Common myeloid progenitor, CD34-positive (primary cell): Measurements from ENCODE around the gene ZNF619.

Experiments used
- CTCF ChIA-PET: fragments of 350-600 bp; sonication (Branson Sonifier 250); formaldehyde crosslinking; loops from one replicate; lab custom pipeline; 2021; ENCODE audit warnings: antibody characterized with exemption; lab: Charles Lee
- POLR2A ChIA-PET: fragments of 350-600 bp; sonication (Branson Sonifier 250); formaldehyde crosslinking; loops from one replicate; lab custom pipeline; 2021; ENCODE audit warnings: antibody characterized with exemption; lab: Charles Lee
- DNase-seq, 3 donors: peaks; one replicate each; pipeline versions ENCODE4 v3.0.0 to v3.0.0-alpha.2; 2013
- H3K27ac ChIP-seq, 2 experiments: 1 replicate in 1 of 2; 2 replicates in 1 of 2; pipeline ENCODE4 v1.7.0; 2013; ENCODE audit warnings: inconsistent platforms in 2 of 2, low read length in 2 of 2, mild to moderate bottlenecking in 2 of 2, low read depth in 1 of 2, moderate library complexity in 1 of 2; ENCODE audit not compliant: severe bottlenecking in 2 of 2, insufficient read depth in 1 of 2, poor library complexity in 1 of 2
- H3K27me3 ChIP-seq, 5 experiments: replicated peaks in 2 of 5; 1 replicate in 3 of 5; 2 replicates in 2 of 5; pipeline versions ENCODE4 v1.6.1 to v1.7.0; 2013; ENCODE audit warnings: low read length in 4 of 5, mild to moderate bottlenecking in 2 of 5, moderate library complexity in 2 of 5, inconsistent platforms in 1 of 5; ENCODE audit not compliant: insufficient read depth in 5 of 5, control insufficient read depth in 4 of 5
- H3K36me3 ChIP-seq, 4 experiments: 1 replicate in 2 of 4; 2 replicates in 2 of 4; pipeline versions ENCODE4 v1.6.1 to v1.7.0; 2013; ENCODE audit warnings: low read length in 3 of 4, control low read depth in 1 of 4, mild to moderate bottlenecking in 1 of 4; ENCODE audit not compliant: control insufficient read depth in 4 of 4, insufficient read depth in 4 of 4
- H3K4me1 ChIP-seq, 4 experiments: 1 replicate in 3 of 4; 2 replicates in 1 of 4; pipeline versions ENCODE4 v1.6.1 to v1.7.1; 2013; ENCODE audit warnings: low read length in 3 of 4, mild to moderate bottlenecking in 3 of 4, control low read depth in 1 of 4, inconsistent platforms in 1 of 4, moderate library complexity in 1 of 4; ENCODE audit not compliant: control insufficient read depth in 4 of 4, insufficient read depth in 4 of 4; ENCODE audit errors: control extremely low read depth in 1 of 4
- H3K4me3 ChIP-seq, 7 experiments: 1 replicate in 4 of 7; 2 replicates in 3 of 7; pipeline versions ENCODE4 v1.5.1 to v1.7.0; 2013; ENCODE audit warnings: mild to moderate bottlenecking in 7 of 7, low read length in 6 of 7, moderate library complexity in 6 of 7, inconsistent platforms in 2 of 7, low read depth in 2 of 7, control low read depth in 1 of 7; ENCODE audit not compliant: insufficient read depth in 4 of 7, control insufficient read depth in 1 of 7; ENCODE audit errors: extremely low read depth in 1 of 7
- H3K9me3 ChIP-seq, 5 experiments: 1 replicate in 4 of 5; 2 replicates in 1 of 5; pipeline versions ENCODE4 v1.6.1 to v1.7.1; 2013; ENCODE audit warnings: low read length in 4 of 5, mild to moderate bottlenecking in 2 of 5, inconsistent platforms in 1 of 5, low read depth in 1 of 5, moderate library complexity in 1 of 5; ENCODE audit not compliant: control insufficient read depth in 4 of 5, insufficient read depth in 2 of 5; ENCODE audit errors: control extremely low read depth in 1 of 5
- WGBS: methylation state at CpG from one replicate; pipeline ENCODE4 v1.1.5; 2013; ENCODE audit not compliant: insufficient coverage; 5-methylcytosine and 5-hydroxymethylcytosine counted together

ZNF619 gene

DNA sequence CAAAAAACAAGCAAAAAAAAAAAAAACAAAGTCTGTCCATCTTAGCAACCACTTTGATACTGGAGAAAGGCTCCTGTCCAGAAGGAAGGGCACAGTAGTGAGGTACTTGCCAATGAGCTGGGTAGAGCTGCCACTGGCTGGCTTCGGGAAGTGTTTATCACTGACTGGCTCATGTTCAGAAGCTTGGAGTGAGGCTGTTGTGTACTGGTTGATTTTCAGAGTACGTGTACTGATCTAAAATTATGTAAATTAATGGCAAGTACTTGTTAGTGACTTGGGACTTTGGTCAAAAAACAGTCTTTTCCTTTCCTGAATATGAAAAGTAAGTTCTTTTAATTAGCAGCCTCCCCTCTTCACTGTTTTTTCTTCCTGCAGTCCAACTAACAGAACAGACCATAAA is 46.9 kb downstream of the ZNF619 start:
- Histone ChIP-seq H3K36me3 (peaks cover 3 to 12% (median 6%) of the 10 kb centered on the region in 4 experiments), H3K4me1 (peaks cover 3 to 18% (median 13%) of the 10 kb centered on the region in 4 experiments), H3K9me3 (no peaks in the 10 kb centered on the region), H3K4me3 (no peak overlapping the region), H3K27me3 (no peaks in the 10 kb centered on the region), H3K27ac (peak overlapping the region in 1 of 2 experiments; percentile 93)
- POLR2A ChIA-PET, result interaction anchor here (0.6 to 0.7 kb wide), 2 partner anchors 45 to 71 kb away, joined by 3 read pairs; no protein-coding TSS in a partner anchor
- WGBS, result 100% methylated on average over 1 of the region's 2 CpGs
- DNase-seq, result peak in 1 of 3 donors; percentile 6
- CTCF ChIA-PET, result interaction anchor here (0.6 to 1.9 kb wide), 4 partner anchors 9 to 30 kb away, joined by 3 to 13 read pairs (median 3); partner anchors contain the start of gene ZNF620

DNA sequence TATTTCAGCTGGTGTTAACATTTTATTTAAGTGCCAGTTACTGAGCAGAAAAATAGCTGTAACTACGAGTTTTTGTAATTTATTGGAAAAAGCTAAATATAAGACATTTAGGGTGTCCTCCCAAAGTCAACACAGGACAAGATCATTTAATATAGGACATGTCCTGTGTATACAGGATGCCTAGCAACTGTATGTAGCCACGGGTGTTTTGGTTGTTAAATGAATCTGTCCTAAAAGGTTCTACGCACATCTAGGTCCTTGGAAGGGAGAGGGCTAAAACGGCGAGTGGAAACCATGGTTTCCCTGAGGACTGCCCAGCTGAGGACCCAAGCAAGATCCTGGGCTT is 47.3 kb downstream of the ZNF619 start:
- H3K27me3 ChIP-seq, result no peaks in the 10 kb centered on the region
- peak overlapping the region in 1 of 2 experiments; percentile 93 for H3K27ac ChIP-seq
- H3K9me3 ChIP-seq, result no peaks in the 10 kb centered on the region
- no peak for DNase-seq
- ChIA-PET POLR2A (interaction anchor here (0.6 to 0.7 kb wide), 3 partner anchors 45 to 550 kb away, joined by 3 read pairs; no protein-coding TSS in a partner anchor), CTCF (interaction anchor here (0.6 to 1.9 kb wide), 5 partner anchors 10 to 74 kb away, joined by 3 to 13 read pairs (median 3); partner anchors contain the start of gene ZNF620)
- H3K36me3 ChIP-seq, result peaks cover 3 to 16% (median 10%) of the 10 kb centered on the region in 4 experiments
- peaks cover 3 to 18% (median 13%) of the 10 kb centered on the region in 4 experiments for H3K4me1 ChIP-seq
- WGBS, result 14% methylated on average over 3 of the region's 5 CpGs
- peak overlapping the region; percentile 56 to 97 (median 90) for H3K4me3 ChIP-seq

DNA sequence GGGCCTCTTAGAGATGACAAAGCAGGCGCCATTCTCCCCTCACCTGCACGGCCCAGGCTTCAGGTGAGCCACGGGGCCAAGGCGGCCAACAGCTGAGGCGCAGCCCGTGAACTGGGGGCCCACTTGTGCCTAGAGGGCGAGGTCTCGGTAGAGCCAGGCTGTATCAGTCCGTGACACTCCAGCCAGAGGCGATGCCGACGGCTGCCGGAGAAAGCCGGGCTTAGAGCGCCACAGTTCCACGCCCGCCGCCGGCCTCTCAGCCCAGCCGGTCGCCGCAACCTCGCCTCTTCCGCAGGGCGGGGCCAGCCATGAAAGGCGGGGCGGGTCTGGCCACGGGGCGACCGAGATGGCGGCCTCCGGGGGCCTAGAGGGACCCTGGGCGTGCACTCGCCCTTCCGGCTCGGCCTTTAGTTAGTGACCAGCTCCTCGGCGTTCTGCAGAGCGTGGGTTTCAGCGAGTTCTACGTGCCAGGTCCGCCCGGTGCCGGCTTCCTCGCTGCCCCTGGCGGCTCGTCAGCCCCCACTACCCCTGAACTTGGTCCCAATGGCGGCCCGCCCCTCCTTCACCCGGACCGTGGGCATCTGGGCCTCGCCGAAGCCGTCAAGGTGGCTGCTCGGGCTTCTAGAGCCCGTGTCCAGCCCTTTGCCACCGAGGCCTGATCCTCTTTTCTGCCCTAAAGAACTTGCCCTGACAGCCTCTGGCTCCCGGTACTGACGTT is 47.8 kb downstream of the ZNF619 start, which contains the start of gene ZNF621:
ZNF621 (plus strand) TSS at position 393 of the 718 bp plus-strand sequence. CDS start 881 bp downstream, outside the sequence.
- H3K4me3 ChIP-seq, result peak within 1 kb of the TSS; percentile 56 to 97 (median 90)
- peak; percentile 79 to 89 (median 83) for DNase-seq
- H3K4me1 ChIP-seq, result peaks cover 3 to 18% (median 13%) of the 10 kb centered on the region in 4 experiments
- no peaks in the 10 kb centered on the region for H3K9me3 ChIP-seq
- CTCF ChIA-PET, result interaction anchor here (0.6 to 1.9 kb wide), 5 partner anchors 10 to 74 kb away, joined by 3 to 13 read pairs (median 3); partner anchors contain the start of gene ZNF620
- H3K27me3 ChIP-seq, result no peaks in the 10 kb centered on the region
- WGBS, result 1% methylated on average over 59 of the region's 59 CpGs
- H3K36me3 ChIP-seq, result peaks cover 3 to 22% (median 15%) of the 10 kb centered on the region in 4 experiments
- H3K27ac ChIP-seq, result peak within 1 kb of the TSS; percentile 85 to 93
- POLR2A ChIA-PET, result interaction anchor here (0.6 kb wide), 2 partner anchors 44 to 550 kb away, joined by 3 read pairs; no protein-coding TSS in a partner anchor

DNA sequence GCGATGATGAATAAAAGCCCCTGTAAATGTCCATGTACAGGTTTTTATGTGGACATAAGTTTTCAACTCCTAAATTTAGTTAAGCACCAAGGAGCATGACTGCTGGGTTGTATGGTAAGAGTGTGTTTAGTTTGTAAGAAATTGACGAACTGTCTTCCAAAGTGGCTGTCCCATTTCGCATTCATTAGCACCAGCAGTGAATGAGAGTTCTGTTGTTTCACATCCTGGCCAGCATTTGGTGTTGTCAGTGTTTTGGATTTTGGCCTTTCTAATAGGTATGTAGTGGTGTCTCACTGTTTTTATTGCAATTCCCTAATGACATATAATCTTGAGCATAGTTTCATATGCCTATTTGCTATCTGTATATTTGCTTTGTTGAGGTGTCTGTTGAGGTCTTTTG is 51.5 kb downstream of the ZNF619 start:
- CTCF ChIA-PET, result no interaction called here
- POLR2A ChIA-PET, result no interaction called here
- DNase-seq, result no peak
- peaks cover 3 to 31% (median 18%) of the 10 kb centered on the region in 5 experiments for H3K9me3 ChIP-seq
- no peaks in the 10 kb centered on the region for H3K27me3 ChIP-seq
- no peak overlapping the region for H3K4me3 ChIP-seq
- WGBS, result 100% methylated on average over 3 of the region's 3 CpGs
- no peak overlapping the region for H3K27ac ChIP-seq
- peaks cover 3 to 18% (median 13%) of the 10 kb centered on the region in 4 experiments for H3K4me1 ChIP-seq
- H3K36me3 ChIP-seq, result peaks cover 28 to 59% (median 47%) of the 10 kb centered on the region in 4 experiments

DNA sequence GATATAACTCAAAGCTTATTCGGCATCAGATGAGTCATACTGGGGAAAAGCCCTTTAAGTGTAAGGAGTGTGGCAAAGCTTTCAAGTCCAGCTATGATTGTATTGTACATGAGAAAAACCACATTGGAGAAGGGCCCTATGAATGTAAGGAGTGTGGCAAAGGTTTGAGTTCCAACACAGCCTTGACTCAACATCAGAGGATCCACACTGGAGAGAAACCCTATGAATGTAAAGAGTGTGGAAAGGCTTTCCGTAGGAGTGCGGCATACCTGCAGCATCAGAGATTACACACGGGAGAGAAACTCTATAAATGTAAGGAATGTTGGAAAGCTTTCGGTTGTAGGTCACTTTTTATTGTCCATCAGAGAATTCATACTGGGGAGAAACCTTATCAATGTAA is 55.3 kb downstream of the ZNF619 start:
- Histone ChIP-seq H3K27ac (no peak overlapping the region), H3K4me3 (no peak overlapping the region), H3K9me3 (peaks cover 4 to 57% (median 19%) of the 10 kb centered on the region in 5 experiments), H3K36me3 (peaks cover 44 to 96% (median 64%) of the 10 kb centered on the region in 4 experiments), H3K27me3 (no peaks in the 10 kb centered on the region), H3K4me1 (no peaks in the 10 kb centered on the region)
- ChIA-PET CTCF (no interaction called here), POLR2A (no interaction called here)
- DNase-seq, result no peak
- WGBS, result 100% methylated on average over 4 of the region's 5 CpGs

DNA sequence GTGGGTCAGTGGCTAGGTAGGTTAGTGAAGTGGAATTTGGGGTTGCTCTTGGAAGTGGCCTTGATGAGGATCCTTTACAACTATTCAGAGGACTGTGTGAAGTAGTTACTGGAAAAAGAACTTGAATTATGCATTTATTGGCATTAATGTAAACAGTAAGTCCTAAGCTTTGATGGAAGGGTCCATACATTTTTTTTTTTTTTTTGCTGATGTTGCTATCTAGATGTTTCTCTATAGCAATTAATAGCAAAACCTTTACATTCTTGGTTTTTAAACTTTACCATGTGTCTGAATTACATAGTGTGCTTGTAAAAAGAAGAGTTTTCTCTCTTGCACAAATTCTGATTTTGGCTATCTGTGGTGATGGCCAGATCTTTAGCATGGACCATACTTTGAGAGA is 57.4 kb downstream of the ZNF619 start:
- H3K36me3 ChIP-seq, result peaks cover 41 to 94% (median 53%) of the 10 kb centered on the region in 4 experiments
- POLR2A ChIA-PET, result no interaction called here

More for the DNA sequence above, 57.4 kb downstream of the ZNF619 start:
- no peak overlapping the region for H3K27ac ChIP-seq
- no peak overlapping the region for H3K4me3 ChIP-seq
- no peaks in the 10 kb centered on the region for H3K4me1 ChIP-seq
- DNase-seq, result no peak
- no peaks in the 10 kb centered on the region for H3K27me3 ChIP-seq
- CTCF ChIA-PET, result interaction anchor here (0.6 kb wide), 1 partner anchor 1735 kb away, joined by 3 read pairs; no protein-coding TSS in a partner anchor
- H3K9me3 ChIP-seq, result peaks cover 6 to 73% (median 26%) of the 10 kb centered on the region in 5 experiments
